ENCODE results near the gene OR10S1.

GRCh38 chr11:123942413-123942812 is 35.2 kb downstream of the OR10S1 start:
- TF ChIP-seq GATA2 (IDR thresholded peaks at IDR 0.05; ENCODE audit: low read depth, low read length) (no peak), GATA3 (IDR thresholded peaks at IDR 0.05; ENCODE audit: low read depth, low read length) (no peak)
